Hepatocyte (in vitro differentiated cells): ENCODE data around the gene ITGB1BP1. TPM values are rescaled to one million over a fixed set of nuclear protein-coding genes. Genes with fewer than 3 reads are reported as not detected.

Experiments used
- DNase-seq: peaks from one replicate; pipeline ENCODE4 v3.0.0-alpha.2; 2016; ENCODE audit warnings: low spot score
- H2AFZ ChIP-seq: fragments of 200-600 bp; sonication (generic); 2 replicates; pipeline ENCODE4 v1.6.0; 2016; ENCODE audit warnings: antibody characterized with exemption, mild to moderate bottlenecking
- H3K27ac ChIP-seq: fragments of 200-600 bp; sonication (generic); 2 replicates; pipeline ENCODE4 v1.5.1; 2016; ENCODE audit warnings: mild to moderate bottlenecking
- H3K27me3 ChIP-seq: fragments of 200-600 bp; sonication (generic); 2 replicates; pipeline ENCODE4 v1.6.1; 2016
- H3K36me3 ChIP-seq: fragments of 200-600 bp; sonication (generic); replicated peaks from 2 replicates; pipeline ENCODE4 v1.5.1; 2016; ENCODE audit warnings: low read depth; ENCODE audit not compliant: insufficient read depth
- H3K4me1 ChIP-seq: fragments of 200-600 bp; sonication (generic); 2 replicates; pipeline ENCODE4 v1.5.1; 2016; ENCODE audit warnings: mild to moderate bottlenecking, moderate library complexity; ENCODE audit not compliant: insufficient read depth
- H3K4me2 ChIP-seq: fragments of 200-600 bp; sonication (generic); 2 replicates; pipeline ENCODE4 v1.6.0; 2016
- H3K4me3 ChIP-seq: fragments of 200-600 bp; sonication (generic); 2 replicates; pipeline ENCODE4 v1.5.1; 2016; ENCODE audit warnings: mild to moderate bottlenecking
- H3K79me2 ChIP-seq: fragments of 200-600 bp; sonication (generic); 2 replicates; pipeline ENCODE4 v1.6.0; 2017; ENCODE audit warnings: mild to moderate bottlenecking
- H3K9me2 ChIP-seq: fragments of 200-600 bp; sonication (generic); replicated peaks from 2 replicates; pipeline ENCODE4 v1.6.0; 2017; ENCODE audit warnings: mild to moderate bottlenecking; ENCODE audit not compliant: insufficient read depth
- H3K9me3 ChIP-seq: fragments of 200-600 bp; sonication (generic); 2 replicates; pipeline ENCODE4 v1.5.1; 2016; ENCODE audit warnings: low read depth, mild to moderate bottlenecking
- H4K20me1 ChIP-seq: fragments of 200-600 bp; sonication (generic); 2 replicates; pipeline ENCODE4 v1.6.0; 2016; ENCODE audit warnings: mild to moderate bottlenecking; ENCODE audit not compliant: insufficient read depth, poor library complexity, severe bottlenecking
- EZH2 ChIP-seq: fragments of 200-600 bp; sonication (generic); IDR thresholded peaks from 2 replicates; pipeline ENCODE4 v1.6.1; 2016; ENCODE audit warnings: antibody characterized with exemption, mild to moderate bottlenecking, borderline replicate concordance
- EZH2phosphoT487 ChIP-seq: fragments of 200-600 bp; sonication (generic); IDR thresholded peaks from one replicate; pipeline ENCODE4 v1.6.1; 2018; ENCODE audit warnings: antibody characterized with exemption, mild to moderate bottlenecking, low read depth, moderate library complexity; ENCODE audit not compliant: unreplicated experiment, severe bottlenecking
- WGBS: methylation state at CpG from one replicate; pipeline ENCODE4 v1.1.6; 2016; ENCODE audit warnings: low lambda C conversion rate; ENCODE audit errors: missing lambda C conversion rate; 5-methylcytosine and 5-hydroxymethylcytosine counted together
- polyA plus RNA-seq: library from polyadenylated mRNA; unstranded; fragments of >200 nt; fragmentation: Nextera tagmentation; extraction: Ambion mirVana; gene quantifications from 2 replicates; pipeline ENCODE4 v1.2.1, GENCODE V29; 2016
- total RNA-seq: library from RNA; depleted of rRNA; stranded (reverse); fragments of >200 nt; gene quantifications from 2 replicates; pipeline ENCODE4 v1.2.3, GENCODE V29; 2014
- TF ChIP-seq, protein P1 (sequence below): fragments of 200-600 bp; sonication (generic); IDR thresholded peaks from 2 replicates; pipeline ENCODE4 v1.5.1; 2016; ENCODE audit warnings: antibody characterized with exemption, mild to moderate bottlenecking; ENCODE audit not compliant: poor library complexity

ITGB1BP1 gene
- total and polyA plus RNA-seq, 2 experiments from 2014 or later: 17.4 to 51.8 TPM

DNA sequence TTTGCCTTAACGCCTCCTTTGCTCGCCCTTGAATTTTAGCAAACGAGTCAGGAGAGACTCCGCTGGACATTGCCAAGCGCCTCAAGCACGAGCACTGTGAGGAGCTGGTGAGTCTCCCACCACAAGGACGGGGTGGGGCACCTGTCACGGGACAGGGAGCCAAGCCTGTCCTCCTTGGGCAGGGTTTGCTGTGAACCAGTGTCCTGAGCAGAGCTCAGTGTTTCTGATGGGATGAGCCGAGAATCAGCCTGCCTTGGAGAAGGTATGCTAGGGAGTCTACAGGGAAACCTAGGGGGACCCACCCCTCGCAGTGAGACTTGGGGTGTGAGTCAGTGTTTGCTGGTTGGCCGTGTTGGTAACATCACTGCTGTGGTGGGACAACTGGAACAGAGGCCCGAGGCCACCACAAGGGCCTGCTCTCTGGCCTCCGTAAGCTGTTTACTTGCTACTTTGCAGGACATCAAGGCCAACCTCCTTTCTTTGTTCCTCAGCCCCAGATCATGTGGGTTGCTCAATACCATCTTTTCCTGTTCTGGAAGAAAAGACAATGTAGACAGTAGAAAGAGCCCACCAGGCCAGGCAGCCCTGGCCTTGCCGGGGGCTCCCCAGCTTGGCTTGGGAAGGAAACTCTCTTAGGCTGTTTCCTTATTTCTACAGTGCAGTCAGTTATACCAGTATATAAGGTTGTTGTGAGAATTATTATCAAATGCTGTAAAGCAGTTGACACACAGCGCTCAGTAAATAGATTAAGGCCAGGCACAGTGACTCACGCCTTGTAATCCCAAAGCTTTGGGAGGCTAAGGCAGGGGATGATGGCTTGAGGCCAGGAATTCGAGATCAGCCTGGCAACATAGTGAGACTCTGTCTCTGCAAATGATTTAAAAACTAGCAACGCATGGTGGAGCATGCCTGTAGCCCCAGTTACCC lies 42.4 kb downstream of the ITGB1BP1 start:
- DNase-seq: peak; percentile 73
- Histone ChIP-seq H3K4me1 (peaks cover 6% of the 10 kb centered on the region), H3K9me3 (no peaks in the 10 kb centered on the region), H3K9me2 (no peaks in the 10 kb centered on the region), H3K4me2 (peak overlapping the region; percentile 29), H3K27ac (peak overlapping the region; percentile 88), H3K4me3 (no peak overlapping the region), H3K27me3 (no peaks in the 10 kb centered on the region), H3K36me3 (no peaks in the 10 kb centered on the region), H3K79me2 (no peaks in the 10 kb centered on the region), H2AFZ (no peak overlapping the region), H4K20me1 (no peaks in the 10 kb centered on the region)
- 78% methylated on average over 18 of the region's 18 CpGs for WGBS
- no peak for TF ChIP-seq EZH2
- TF ChIP-seq EZH2phosphoT487: no peak
- TF ChIP-seq, protein P1, sequence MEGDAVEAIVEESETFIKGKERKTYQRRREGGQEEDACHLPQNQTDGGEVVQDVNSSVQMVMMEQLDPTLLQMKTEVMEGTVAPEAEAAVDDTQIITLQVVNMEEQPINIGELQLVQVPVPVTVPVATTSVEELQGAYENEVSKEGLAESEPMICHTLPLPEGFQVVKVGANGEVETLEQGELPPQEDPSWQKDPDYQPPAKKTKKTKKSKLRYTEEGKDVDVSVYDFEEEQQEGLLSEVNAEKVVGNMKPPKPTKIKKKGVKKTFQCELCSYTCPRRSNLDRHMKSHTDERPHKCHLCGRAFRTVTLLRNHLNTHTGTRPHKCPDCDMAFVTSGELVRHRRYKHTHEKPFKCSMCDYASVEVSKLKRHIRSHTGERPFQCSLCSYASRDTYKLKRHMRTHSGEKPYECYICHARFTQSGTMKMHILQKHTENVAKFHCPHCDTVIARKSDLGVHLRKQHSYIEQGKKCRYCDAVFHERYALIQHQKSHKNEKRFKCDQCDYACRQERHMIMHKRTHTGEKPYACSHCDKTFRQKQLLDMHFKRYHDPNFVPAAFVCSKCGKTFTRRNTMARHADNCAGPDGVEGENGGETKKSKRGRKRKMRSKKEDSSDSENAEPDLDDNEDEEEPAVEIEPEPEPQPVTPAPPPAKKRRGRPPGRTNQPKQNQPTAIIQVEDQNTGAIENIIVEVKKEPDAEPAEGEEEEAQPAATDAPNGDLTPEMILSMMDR: no peak

DNA sequence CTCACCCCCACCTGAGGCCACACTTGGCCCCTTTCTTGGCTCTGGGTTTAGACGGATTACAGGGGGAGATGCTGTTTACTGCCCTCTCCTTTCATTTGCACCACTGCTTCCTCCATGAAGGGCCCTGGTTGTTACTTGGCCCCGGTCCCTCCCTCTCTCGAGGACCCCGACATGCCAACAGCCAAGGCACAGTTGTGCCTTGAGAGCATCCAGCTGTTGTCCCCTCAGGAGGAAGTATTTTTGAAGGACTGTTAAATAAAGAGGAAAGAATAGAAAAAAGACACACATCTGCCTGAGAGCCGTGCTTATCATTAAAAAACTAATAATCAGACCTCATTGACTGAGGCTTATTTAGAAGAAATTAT lies 44.0 kb downstream of the ITGB1BP1 start:
- WGBS: 86% methylated on average over 5 of the region's 5 CpGs
- Histone ChIP-seq H2AFZ (no peak overlapping the region), H3K36me3 (no peaks in the 10 kb centered on the region)

DNA sequence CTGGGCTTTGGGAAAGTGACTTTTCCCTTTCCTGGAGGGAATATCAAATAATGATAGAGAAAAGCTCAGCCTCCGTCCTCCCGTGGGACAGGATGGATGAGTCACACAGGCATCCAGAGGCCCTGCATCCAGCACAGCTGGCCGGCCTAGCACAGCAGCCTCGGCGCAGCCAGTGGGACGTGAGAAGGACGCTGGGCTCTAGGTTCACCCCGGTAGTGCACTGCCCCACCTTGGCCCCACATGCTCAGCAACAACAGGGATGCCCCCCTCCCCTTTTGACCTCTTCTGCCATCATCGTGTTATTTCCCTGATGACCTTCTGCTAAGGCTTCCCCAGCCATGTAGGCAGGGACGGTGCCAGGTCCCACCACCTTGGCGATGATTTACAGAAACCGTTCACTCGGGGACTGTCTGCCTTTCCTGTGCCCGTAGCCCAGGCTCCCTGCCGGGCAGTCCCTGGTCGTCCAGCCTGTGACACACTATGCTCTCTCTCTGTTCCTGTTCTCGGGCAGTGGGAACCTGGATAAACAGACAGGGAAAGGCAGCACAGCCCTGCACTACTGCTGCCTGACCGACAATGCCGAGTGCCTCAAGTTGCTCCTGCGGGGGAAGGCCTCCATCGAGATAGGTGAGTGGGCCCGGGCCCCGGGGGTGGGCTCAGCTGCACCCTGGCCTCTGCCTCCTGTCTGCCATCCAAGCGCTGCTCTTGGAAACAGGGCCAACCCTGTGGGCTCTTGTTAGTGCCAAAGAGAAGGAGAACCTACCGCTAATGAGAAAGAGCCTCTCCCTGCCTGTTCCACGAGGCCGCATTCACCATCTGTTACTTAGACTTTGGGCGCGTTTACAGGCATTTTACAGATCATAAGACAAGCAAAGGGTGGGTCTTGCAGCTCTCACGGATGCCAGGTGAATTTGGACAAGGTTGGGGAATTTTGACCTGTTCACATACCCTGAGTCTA lies 44.6 kb downstream of the ITGB1BP1 start:
- no peaks in the 10 kb centered on the region for H3K27me3 ChIP-seq
- TF ChIP-seq EZH2 (no peak), EZH2phosphoT487 (no peak)
- TF ChIP-seq, protein P1: no peak
- no peaks in the 10 kb centered on the region for H3K79me2 ChIP-seq
- H3K4me3 ChIP-seq: no peak overlapping the region
- 83% methylated on average over 30 of the region's 30 CpGs for WGBS
- H3K9me3 ChIP-seq: no peaks in the 10 kb centered on the region
- H3K4me2 ChIP-seq: no peak overlapping the region
- H3K9me2 ChIP-seq: no peaks in the 10 kb centered on the region
- peak overlapping the region; percentile 38 for H3K27ac ChIP-seq
- H3K4me1 ChIP-seq: peaks cover 6% of the 10 kb centered on the region
- H2AFZ ChIP-seq: no peak overlapping the region
- peak; percentile 53 for DNase-seq
- H4K20me1 ChIP-seq: no peaks in the 10 kb centered on the region
- H3K36me3 ChIP-seq: no peaks in the 10 kb centered on the region

More for the DNA sequence above, 44.0 kb downstream of the ITGB1BP1 start:
- Histone ChIP-seq H3K4me2 (no peak overlapping the region), H4K20me1 (no peaks in the 10 kb centered on the region), H3K4me1 (peaks cover 6% of the 10 kb centered on the region), H3K79me2 (no peaks in the 10 kb centered on the region), H3K4me3 (no peak overlapping the region), H3K27me3 (no peaks in the 10 kb centered on the region), H3K9me3 (no peaks in the 10 kb centered on the region), H3K9me2 (no peaks in the 10 kb centered on the region), H3K27ac (no peak overlapping the region)
- TF ChIP-seq EZH2phosphoT487 (no peak), EZH2 (no peak)
- TF ChIP-seq, protein P1: no peak
- no peak for DNase-seq
